Measurements from ENCODE around the gene MINAR2. TPM values are rescaled to one million over a fixed set of nuclear protein-coding genes. Genes with fewer than 3 reads are reported as not detected.

Gene MINAR2
- total and polyA plus RNA-seq, 2 experiments from 2014 or later, result not detected

DNA sequence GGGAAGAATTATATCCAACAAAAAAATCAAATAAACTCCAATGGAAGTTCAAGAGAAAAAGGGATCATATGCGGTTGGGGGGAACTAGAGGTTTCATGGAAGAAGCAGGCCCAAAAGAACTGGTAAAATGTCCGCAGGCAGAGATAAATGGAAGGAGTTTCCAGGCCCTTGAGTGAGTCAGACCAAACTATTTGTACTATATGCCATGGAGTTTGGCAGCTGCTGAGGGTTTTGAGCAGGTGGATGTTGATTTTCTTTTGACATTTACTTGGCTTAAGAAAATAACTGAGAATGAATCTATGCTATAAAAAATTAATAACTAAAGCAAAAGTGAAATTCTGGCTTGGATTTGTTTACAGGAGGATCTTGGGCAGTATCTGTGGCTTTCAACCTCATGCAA, 33.7 kb downstream of the MINAR2 start:
- no peaks in the 10 kb centered on the region for H4K20me1 ChIP-seq (replicated peaks; ENCODE audit: insufficient read depth)
- H3K4me1 ChIP-seq (ENCODE audit: insufficient read depth), result no peaks in the 10 kb centered on the region
- no peak overlapping the region for H3K4me3 ChIP-seq
- Mint-ChIP-seq H3K4me1 (no peaks in the 10 kb centered on the region), H3K4me3 (no peak overlapping the region), H3K36me3 (ENCODE audit: low read depth) (no peaks in the 10 kb centered on the region), H3K9me3 (no peaks in the 10 kb centered on the region), H3K27ac (no peak overlapping the region), H3K27me3 (ENCODE audit: insufficient read depth, low read depth, poor library complexity) (no peaks in the 10 kb centered on the region)
- no peaks in the 10 kb centered on the region for H3K36me3 ChIP-seq (ENCODE audit: insufficient read depth)
- no peak overlapping the region for H3K4me2 ChIP-seq
- H3F3A ChIP-seq (replicated peaks; ENCODE audit: low read depth), result no peaks in the 10 kb centered on the region
- no peak for ATAC-seq
- TF ChIP-seq, protein P1, sequence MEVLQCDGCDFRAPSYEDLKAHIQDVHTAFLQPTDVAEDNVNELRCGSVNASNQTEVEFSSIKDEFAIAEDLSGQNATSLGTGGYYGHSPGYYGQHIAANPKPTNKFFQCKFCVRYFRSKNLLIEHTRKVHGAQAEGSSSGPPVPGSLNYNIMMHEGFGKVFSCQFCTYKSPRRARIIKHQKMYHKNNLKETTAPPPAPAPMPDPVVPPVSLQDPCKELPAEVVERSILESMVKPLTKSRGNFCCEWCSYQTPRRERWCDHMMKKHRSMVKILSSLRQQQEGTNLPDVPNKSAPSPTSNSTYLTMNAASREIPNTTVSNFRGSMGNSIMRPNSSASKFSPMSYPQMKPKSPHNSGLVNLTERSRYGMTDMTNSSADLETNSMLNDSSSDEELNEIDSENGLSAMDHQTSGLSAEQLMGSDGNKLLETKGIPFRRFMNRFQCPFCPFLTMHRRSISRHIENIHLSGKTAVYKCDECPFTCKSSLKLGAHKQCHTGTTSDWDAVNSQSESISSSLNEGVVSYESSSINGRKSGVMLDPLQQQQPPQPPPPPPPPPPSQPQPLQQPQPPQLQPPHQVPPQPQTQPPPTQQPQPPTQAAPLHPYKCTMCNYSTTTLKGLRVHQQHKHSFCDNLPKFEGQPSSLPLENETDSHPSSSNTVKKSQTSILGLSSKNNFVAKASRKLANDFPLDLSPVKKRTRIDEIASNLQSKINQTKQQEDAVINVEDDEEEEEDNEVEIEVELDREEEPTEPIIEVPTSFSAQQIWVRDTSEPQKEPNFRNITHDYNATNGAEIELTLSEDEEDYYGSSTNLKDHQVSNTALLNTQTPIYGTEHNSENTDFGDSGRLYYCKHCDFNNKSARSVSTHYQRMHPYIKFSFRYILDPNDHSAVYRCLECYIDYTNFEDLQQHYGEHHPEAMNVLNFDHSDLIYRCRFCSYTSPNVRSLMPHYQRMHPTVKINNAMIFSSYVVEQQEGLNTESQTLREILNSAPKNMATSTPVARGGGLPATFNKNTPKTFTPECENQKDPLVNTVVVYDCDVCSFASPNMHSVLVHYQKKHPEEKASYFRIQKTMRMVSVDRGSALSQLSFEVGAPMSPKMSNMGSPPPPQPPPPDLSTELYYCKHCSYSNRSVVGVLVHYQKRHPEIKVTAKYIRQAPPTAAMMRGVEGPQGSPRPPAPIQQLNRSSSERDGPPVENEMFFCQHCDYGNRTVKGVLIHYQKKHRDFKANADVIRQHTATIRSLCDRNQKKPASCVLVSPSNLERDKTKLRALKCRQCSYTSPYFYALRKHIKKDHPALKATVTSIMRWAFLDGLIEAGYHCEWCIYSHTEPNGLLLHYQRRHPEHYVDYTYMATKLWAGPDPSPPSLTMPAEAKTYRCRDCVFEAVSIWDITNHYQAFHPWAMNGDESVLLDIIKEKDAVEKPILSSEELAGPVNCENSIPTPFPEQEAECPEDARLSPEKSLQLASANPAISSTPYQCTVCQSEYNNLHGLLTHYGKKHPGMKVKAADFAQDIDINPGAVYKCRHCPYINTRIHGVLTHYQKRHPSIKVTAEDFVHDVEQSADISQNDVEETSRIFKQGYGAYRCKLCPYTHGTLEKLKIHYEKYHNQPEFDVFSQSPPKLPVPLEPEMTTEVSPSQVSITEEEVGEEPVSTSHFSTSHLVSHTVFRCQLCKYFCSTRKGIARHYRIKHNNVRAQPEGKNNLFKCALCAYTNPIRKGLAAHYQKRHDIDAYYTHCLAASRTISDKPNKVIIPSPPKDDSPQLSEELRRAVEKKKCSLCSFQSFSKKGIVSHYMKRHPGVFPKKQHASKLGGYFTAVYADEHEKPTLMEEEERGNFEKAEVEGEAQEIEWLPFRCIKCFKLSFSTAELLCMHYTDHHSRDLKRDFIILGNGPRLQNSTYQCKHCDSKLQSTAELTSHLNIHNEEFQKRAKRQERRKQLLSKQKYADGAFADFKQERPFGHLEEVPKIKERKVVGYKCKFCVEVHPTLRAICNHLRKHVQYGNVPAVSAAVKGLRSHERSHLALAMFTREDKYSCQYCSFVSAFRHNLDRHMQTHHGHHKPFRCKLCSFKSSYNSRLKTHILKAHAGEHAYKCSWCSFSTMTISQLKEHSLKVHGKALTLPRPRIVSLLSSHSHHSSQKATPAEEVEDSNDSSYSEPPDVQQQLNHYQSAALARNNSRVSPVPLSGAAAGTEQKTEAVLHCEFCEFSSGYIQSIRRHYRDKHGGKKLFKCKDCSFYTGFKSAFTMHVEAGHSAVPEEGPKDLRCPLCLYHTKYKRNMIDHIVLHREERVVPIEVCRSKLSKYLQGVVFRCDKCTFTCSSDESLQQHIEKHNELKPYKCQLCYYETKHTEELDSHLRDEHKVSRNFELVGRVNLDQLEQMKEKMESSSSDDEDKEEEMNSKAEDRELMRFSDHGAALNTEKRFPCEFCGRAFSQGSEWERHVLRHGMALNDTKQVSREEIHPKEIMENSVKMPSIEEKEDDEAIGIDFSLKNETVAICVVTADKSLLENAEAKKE (CRISPR knock-in tag; IDR thresholded peaks at IDR 0.05), result no peak
- TF ChIP-seq POLR2AphosphoS5 (IDR thresholded peaks at IDR 0.05; ENCODE audit: low read depth) (no peak), JUNB (IDR thresholded peaks at IDR 0.05; ENCODE audit: unreplicated experiment) (no peak), STAT1 (IDR thresholded peaks at IDR 0.05; ENCODE audit: unreplicated experiment) (no peak), EZH2phosphoT487 (IDR thresholded peaks at IDR 0.05; ENCODE audit: unreplicated experiment) (no peak), NANOG (IDR thresholded peaks at IDR 0.05; ENCODE audit: borderline replicate concordance) (no peak), ZNF331 (CRISPR knock-in tag; IDR thresholded peaks at IDR 0.05; ENCODE audit: low read depth) (no peak), CREB1 (CRISPR knock-in tag; IDR thresholded peaks at IDR 0.05; ENCODE audit: low read depth) (no peak), ZNF114 (CRISPR knock-in tag; IDR thresholded peaks at IDR 0.05) (no peak)
- TF ChIP-seq, protein P2, sequence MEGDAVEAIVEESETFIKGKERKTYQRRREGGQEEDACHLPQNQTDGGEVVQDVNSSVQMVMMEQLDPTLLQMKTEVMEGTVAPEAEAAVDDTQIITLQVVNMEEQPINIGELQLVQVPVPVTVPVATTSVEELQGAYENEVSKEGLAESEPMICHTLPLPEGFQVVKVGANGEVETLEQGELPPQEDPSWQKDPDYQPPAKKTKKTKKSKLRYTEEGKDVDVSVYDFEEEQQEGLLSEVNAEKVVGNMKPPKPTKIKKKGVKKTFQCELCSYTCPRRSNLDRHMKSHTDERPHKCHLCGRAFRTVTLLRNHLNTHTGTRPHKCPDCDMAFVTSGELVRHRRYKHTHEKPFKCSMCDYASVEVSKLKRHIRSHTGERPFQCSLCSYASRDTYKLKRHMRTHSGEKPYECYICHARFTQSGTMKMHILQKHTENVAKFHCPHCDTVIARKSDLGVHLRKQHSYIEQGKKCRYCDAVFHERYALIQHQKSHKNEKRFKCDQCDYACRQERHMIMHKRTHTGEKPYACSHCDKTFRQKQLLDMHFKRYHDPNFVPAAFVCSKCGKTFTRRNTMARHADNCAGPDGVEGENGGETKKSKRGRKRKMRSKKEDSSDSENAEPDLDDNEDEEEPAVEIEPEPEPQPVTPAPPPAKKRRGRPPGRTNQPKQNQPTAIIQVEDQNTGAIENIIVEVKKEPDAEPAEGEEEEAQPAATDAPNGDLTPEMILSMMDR (conservative IDR thresholded peaks at IDR 0.05; ENCODE audit: low read depth in 2 of 2), result no peak
- TF ChIP-seq, protein P3, sequence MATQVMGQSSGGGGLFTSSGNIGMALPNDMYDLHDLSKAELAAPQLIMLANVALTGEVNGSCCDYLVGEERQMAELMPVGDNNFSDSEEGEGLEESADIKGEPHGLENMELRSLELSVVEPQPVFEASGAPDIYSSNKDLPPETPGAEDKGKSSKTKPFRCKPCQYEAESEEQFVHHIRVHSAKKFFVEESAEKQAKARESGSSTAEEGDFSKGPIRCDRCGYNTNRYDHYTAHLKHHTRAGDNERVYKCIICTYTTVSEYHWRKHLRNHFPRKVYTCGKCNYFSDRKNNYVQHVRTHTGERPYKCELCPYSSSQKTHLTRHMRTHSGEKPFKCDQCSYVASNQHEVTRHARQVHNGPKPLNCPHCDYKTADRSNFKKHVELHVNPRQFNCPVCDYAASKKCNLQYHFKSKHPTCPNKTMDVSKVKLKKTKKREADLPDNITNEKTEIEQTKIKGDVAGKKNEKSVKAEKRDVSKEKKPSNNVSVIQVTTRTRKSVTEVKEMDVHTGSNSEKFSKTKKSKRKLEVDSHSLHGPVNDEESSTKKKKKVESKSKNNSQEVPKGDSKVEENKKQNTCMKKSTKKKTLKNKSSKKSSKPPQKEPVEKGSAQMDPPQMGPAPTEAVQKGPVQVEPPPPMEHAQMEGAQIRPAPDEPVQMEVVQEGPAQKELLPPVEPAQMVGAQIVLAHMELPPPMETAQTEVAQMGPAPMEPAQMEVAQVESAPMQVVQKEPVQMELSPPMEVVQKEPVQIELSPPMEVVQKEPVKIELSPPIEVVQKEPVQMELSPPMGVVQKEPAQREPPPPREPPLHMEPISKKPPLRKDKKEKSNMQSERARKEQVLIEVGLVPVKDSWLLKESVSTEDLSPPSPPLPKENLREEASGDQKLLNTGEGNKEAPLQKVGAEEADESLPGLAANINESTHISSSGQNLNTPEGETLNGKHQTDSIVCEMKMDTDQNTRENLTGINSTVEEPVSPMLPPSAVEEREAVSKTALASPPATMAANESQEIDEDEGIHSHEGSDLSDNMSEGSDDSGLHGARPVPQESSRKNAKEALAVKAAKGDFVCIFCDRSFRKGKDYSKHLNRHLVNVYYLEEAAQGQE (IDR thresholded peaks at IDR 0.05; ENCODE audit: unreplicated experiment), result no peak
- TF ChIP-seq, protein P4, sequence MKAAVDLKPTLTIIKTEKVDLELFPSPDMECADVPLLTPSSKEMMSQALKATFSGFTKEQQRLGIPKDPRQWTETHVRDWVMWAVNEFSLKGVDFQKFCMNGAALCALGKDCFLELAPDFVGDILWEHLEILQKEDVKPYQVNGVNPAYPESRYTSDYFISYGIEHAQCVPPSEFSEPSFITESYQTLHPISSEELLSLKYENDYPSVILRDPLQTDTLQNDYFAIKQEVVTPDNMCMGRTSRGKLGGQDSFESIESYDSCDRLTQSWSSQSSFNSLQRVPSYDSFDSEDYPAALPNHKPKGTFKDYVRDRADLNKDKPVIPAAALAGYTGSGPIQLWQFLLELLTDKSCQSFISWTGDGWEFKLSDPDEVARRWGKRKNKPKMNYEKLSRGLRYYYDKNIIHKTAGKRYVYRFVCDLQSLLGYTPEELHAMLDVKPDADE (IDR thresholded peaks at IDR 0.05), result no peak
- H3K9me2 ChIP-seq (ENCODE audit: insufficient read depth), result no peaks in the 10 kb centered on the region
- no peak overlapping the region for H3K27ac ChIP-seq (ENCODE audit: low read depth)
- H2AFZ ChIP-seq, result no peak overlapping the region
- no peaks in the 10 kb centered on the region for H3K79me2 ChIP-seq (replicated peaks; ENCODE audit: insufficient read depth)
- no peak for DNase-seq (ENCODE audit: low spot score)
- no peaks in the 10 kb centered on the region for H3K27me3 ChIP-seq (ENCODE audit: insufficient read depth)

Data from GM23338 (cell line).